ENCODE data around the gene SELENOP. TPM values are rescaled to one million over a fixed set of nuclear protein-coding genes. Genes with fewer than 3 reads are reported as not detected.

SELENOP gene
- total and polyA plus RNA-seq, 9 of the 15 experiments (the other 6 are each of a cell fraction or from before 2014, with no cell fraction given): 3.2 to 6.3 (median 4.5) TPM

GRCh38 chr5:42751044-42751443, 60.6 kb downstream of the SELENOP start (continued):
- TF ChIP-seq ZZZ3 (IDR thresholded peaks at IDR 0.05): no peak
- no peak for TF ChIP-seq ZFP30 (CRISPR knock-in tag; IDR thresholded peaks at IDR 0.05; ENCODE audit: borderline replicate concordance)
- no peak for TF ChIP-seq SRSF3 (IDR thresholded peaks at IDR 0.05; ENCODE audit: insufficient read depth, low read length)
- TF ChIP-seq POLR3G (IDR thresholded peaks at IDR 0.05; ENCODE audit: extremely low read depth, insufficient read length, insufficient replicate concordance): no peak
- no peak for TF ChIP-seq ZNF639 (CRISPR knock-in tag; conservative IDR thresholded peaks at IDR 0.05 in 1 of 2, IDR thresholded peaks at IDR 0.05 in 1 of 2)
- no peak for TF ChIP-seq CTCF (IDR thresholded peaks at IDR 0.05 in 2 of 3, conservative IDR thresholded peaks at IDR 0.05 in 1 of 3; ENCODE audit: insufficient read depth in 2 of 3, low read depth in 1 of 3, low read length in 3 of 3)

- Histone ChIP-seq H3K79me2 (ENCODE audit: control insufficient read depth, insufficient read depth, low read length) (no peaks in the 10 kb centered on the region), H3K9me3 (replicated peaks; ENCODE audit: control insufficient read depth, insufficient read depth, low read depth, low read length) (no peaks in the 10 kb centered on the region), H3K4me2 (ENCODE audit: insufficient read depth, low read length) (no peak overlapping the region), H3K4me1 (replicated peaks in 1 of 2; ENCODE audit: control insufficient read depth in 2 of 2, insufficient read depth in 2 of 2, low read length in 2 of 2) (no peaks in the 10 kb centered on the region), H3K9ac (ENCODE audit: insufficient read depth in 1 of 2, low read depth in 2 of 2, low read length in 2 of 2) (no peak overlapping the region), H3K27ac (ENCODE audit: extremely low read depth, low read depth, low read length) (no peak overlapping the region), H3K27me3 (ENCODE audit: control insufficient read depth in 2 of 2, insufficient read depth in 2 of 2, low read length in 2 of 2) (no peaks in the 10 kb centered on the region), H3K36me3 (ENCODE audit: control insufficient read depth, insufficient read depth, low read length) (no peaks in the 10 kb centered on the region), H4K20me1 (replicated peaks; ENCODE audit: control insufficient read depth, insufficient read depth, low read length) (no peaks in the 10 kb centered on the region), H3K4me3 (no peak overlapping the region), H2AFZ (ENCODE audit: low read depth, low read length) (no peak overlapping the region), H3K9me1 (ENCODE audit: control insufficient read depth, insufficient read depth, low read length) (no peaks in the 10 kb centered on the region)
- 5% methylated on average over 5 of the region's 5 CpGs for WGBS (ENCODE audit: insufficient coverage, low coverage, missing lambda C conversion rate)
- intact Hi-C loops (cut with micrococcal nuclease) (loop anchor here (10.0 kb wide), 1 partner anchor 294 kb away; the partner anchor contains the start of gene ANXA2R), in situ Hi-C loops (cut with MboI) (loop anchor here (25.0 kb wide), 1 partner anchor 888 kb away; the partner anchor contains the start of gene OXCT1)
- ATAC-seq (no peak), DNase-seq (ENCODE audit: extremely low read depth in 1 of 4, low spot score in 3 of 4) (no peak), FAIRE-seq (no peak)
- BruUV-seq (replicated peaks): no TSS peak
- ChIA-PET POLR2A (interaction anchor here (0.9 kb wide), 1 partner anchor 8 kb away, joined by 3 read pairs; no protein-coding TSS in a partner anchor), CTCF (ENCODE audit: low intra/inter-chr PET ratio) (no interaction called here)
- TF ChIP-seq KDM1A (IDR thresholded peaks at IDR 0.05) (no peak), E2F3 (CRISPR knock-in tag; IDR thresholded peaks at IDR 0.05) (no peak), LEF1 (IDR thresholded peaks at IDR 0.05) (no peak), E2F4 (CRISPR knock-in tag; IDR thresholded peaks at IDR 0.05; ENCODE audit: low read depth) (no peak), DDX20 (tag; IDR thresholded peaks at IDR 0.05; ENCODE audit: low read depth) (no peak), KHSRP (IDR thresholded peaks at IDR 0.05) (no peak), COPS2 (conservative IDR thresholded peaks at IDR 0.05) (no peak), ZC3H4 (CRISPR knock-in tag; IDR thresholded peaks at IDR 0.05; ENCODE audit: borderline replicate concordance) (no peak), PKNOX1 (IDR thresholded peaks at IDR 0.05) (no peak), KLF6 (CRISPR knock-in tag; IDR thresholded peaks at IDR 0.05; ENCODE audit: borderline replicate concordance) (no peak), CAMTA2 (CRISPR knock-in tag; conservative IDR thresholded peaks at IDR 0.05) (no peak)
These were observed 61.2 kb downstream of the SELENOP start for GRCh38 chr5:42750507-42750906.

Measured in K562 (cell line).